ENCODE results near the gene WSCD1.

WSCD1 gene

DNA sequence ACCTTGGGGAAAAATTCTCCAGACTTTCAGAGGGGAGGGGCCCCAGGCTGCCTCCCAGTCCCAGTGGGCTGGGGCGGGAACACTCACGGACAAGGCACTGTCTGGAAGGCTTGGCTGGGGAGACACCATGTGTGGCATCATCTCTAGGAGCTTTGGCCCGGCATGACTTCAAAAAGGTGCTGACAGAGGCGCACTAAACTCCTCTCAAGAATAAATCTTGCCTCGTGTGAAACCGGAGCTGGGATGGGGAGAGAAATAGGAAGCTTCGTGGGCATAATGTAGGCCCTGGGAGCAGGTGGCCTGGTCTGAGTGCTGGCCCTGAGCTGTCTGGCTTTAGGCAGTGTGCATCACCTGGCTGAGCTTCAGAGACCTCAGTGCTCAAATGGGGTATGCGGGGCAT, 5.7 kb downstream of the WSCD1 start:
- Histone ChIP-seq H3K36me3 (ENCODE audit: insufficient read depth, low read length) (no peaks in the 10 kb centered on the region), H3K27me3 (ENCODE audit: control insufficient read depth in 1 of 2, insufficient read depth in 2 of 2, low read length in 2 of 2) (peaks cover 0 to 21% of the 10 kb centered on the region in 2 donors), H3K27ac (ENCODE audit: low read depth, low read length) (no peak overlapping the region), H3K4me3 (ENCODE audit: low read depth in 1 of 2, low read length in 2 of 2) (no peak overlapping the region), H3K9me3 (ENCODE audit: low read length) (no peaks in the 10 kb centered on the region), H3K4me1 (ENCODE audit: insufficient read depth, low read length) (no peaks in the 10 kb centered on the region), H3K9ac (ENCODE audit: low read length) (no peak overlapping the region)

DNA sequence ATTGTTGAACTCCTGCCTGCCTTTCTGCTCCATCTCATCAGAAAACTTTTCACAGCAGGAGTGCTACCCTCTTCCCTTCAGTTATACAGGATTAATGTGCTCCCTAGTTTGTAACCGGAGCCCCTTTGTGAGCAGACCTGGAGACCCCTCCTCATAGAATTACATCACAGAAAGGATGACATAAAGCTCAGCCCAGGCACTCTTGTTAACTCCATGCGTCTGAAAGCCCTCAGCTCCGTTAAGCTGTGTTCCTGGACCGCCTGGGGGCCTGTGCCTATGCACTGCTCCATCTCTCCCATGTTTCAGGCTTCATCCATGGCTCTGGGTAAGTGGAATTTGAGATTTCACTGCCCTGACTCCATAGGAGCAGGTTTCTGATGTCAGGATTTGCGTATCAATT, 7.6 kb downstream of the WSCD1 start:
- Histone ChIP-seq H3K4me3 (ENCODE audit: low read depth in 1 of 2, low read length in 2 of 2) (no peak overlapping the region), H3K9me3 (ENCODE audit: low read length) (no peaks in the 10 kb centered on the region), H3K27me3 (ENCODE audit: control insufficient read depth in 1 of 2, insufficient read depth in 2 of 2, low read length in 2 of 2) (peaks cover 0 to 8% of the 10 kb centered on the region in 2 donors), H3K36me3 (ENCODE audit: insufficient read depth, low read length) (no peaks in the 10 kb centered on the region), H3K27ac (ENCODE audit: low read depth, low read length) (no peak overlapping the region), H3K4me1 (ENCODE audit: insufficient read depth, low read length) (no peaks in the 10 kb centered on the region), H3K9ac (ENCODE audit: low read length) (no peak overlapping the region)

DNA sequence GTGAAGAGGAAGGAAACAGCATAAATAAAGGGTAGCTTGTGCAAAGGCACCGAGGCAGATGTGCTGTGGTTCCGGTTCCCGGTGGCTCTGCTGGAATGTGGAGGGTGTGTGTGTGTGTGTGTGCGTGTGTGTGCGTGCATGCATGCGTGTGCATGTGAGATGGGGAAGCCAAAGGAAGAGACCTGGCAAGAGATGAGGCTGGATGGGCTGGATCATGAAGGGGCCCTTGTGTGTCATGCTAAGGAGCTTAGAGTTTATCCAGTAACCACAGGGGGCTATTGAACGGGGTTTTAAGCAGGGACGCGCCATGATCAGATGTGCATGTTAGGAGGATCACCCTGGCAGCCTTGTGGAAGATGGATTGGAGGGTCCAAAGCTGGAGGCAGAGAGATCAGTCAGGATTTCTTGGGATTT, 8.3 kb downstream of the WSCD1 start:
- H3K9me3 ChIP-seq (ENCODE audit: low read length) = no peaks in the 10 kb centered on the region
- no peak overlapping the region for H3K9ac ChIP-seq (ENCODE audit: low read length)
- H3K27ac ChIP-seq (ENCODE audit: low read depth, low read length) = no peak overlapping the region
- no peak overlapping the region for H3K4me3 ChIP-seq (ENCODE audit: low read depth in 1 of 2, low read length in 2 of 2)
- H3K36me3 ChIP-seq (ENCODE audit: insufficient read depth, low read length) = no peaks in the 10 kb centered on the region
- no peaks in the 10 kb centered on the region for H3K4me1 ChIP-seq (ENCODE audit: insufficient read depth, low read length)
- H3K27me3 ChIP-seq (ENCODE audit: control insufficient read depth in 1 of 2, insufficient read depth in 2 of 2, low read length in 2 of 2) = peaks cover 0 to 7% of the 10 kb centered on the region in 2 donors

DNA sequence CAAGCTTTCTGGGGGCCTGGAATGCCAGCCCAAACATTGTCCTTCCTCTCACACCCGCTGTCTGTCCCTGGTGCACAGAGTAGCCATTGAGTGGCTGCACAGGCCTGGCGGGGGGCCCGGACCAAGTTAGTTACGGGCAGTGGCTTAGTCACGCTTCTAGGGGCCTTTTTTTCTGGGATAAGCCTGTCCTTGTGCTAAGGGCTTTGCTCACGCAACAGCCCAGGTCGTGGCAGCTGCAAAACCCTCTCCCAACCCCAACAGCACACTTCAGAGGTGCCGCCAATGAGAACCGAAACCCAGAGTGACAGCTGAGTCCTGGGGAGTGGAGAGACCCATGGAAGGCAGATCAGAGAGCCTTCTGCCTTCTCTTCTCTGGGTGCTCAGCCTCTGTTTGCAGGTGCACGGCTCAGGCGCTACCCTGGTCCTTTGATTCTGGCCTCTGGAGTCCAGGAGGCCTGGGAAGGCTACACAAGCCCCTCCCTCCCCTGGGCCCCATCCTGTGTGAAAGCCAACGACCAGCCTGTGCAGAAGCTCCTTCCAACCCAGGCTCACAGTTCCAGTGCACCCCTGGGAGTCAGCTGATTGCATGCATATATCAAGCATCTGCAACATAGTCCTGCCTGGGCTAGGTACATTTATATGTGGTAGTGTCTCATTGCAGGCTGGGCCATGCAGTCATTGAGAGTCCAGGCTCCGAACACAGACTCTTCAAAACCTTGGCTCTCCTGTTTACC, 9.1 kb downstream of the WSCD1 start:
- Histone ChIP-seq H3K27ac (ENCODE audit: low read depth, low read length) (no peak overlapping the region), H3K9ac (ENCODE audit: low read length) (no peak overlapping the region), H3K9me3 (ENCODE audit: low read length) (no peaks in the 10 kb centered on the region), H3K4me3 (ENCODE audit: low read depth in 1 of 2, low read length in 2 of 2) (no peak overlapping the region), H3K36me3 (ENCODE audit: insufficient read depth, low read length) (no peaks in the 10 kb centered on the region), H3K4me1 (ENCODE audit: insufficient read depth, low read length) (no peaks in the 10 kb centered on the region), H3K27me3 (ENCODE audit: control insufficient read depth in 1 of 2, insufficient read depth in 2 of 2, low read length in 2 of 2) (peaks cover 0 to 7% of the 10 kb centered on the region in 2 donors)

DNA sequence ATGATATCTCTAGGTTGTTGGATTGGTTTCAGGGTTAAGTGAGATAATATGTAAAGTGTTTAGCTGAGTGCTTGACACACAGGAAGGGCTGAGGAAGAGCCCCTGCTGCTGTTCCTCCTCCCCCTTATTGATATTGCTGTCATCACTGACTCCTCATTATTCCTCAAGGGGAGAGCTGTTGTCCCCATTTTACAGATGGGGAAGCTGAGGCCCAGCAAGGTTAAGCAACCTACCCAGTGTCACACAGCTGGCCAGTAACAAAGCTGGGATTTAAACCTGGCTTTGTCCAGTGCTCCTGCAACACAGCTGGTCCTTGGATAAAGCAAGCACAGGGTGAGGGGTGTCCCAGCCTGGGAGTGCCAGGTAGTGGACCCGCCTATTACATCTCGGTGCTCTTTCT, 9.8 kb downstream of the WSCD1 start:
- Histone ChIP-seq H3K4me3 (ENCODE audit: low read depth in 1 of 2, low read length in 2 of 2) (no peak overlapping the region), H3K27me3 (ENCODE audit: control insufficient read depth in 1 of 2, insufficient read depth in 2 of 2, low read length in 2 of 2) (peaks cover 0 to 7% of the 10 kb centered on the region in 2 donors), H3K36me3 (ENCODE audit: insufficient read depth, low read length) (no peaks in the 10 kb centered on the region), H3K9ac (ENCODE audit: low read length) (no peak overlapping the region), H3K4me1 (ENCODE audit: insufficient read depth, low read length) (no peaks in the 10 kb centered on the region), H3K27ac (ENCODE audit: low read depth, low read length) (no peak overlapping the region), H3K9me3 (ENCODE audit: low read length) (no peaks in the 10 kb centered on the region)

DNA sequence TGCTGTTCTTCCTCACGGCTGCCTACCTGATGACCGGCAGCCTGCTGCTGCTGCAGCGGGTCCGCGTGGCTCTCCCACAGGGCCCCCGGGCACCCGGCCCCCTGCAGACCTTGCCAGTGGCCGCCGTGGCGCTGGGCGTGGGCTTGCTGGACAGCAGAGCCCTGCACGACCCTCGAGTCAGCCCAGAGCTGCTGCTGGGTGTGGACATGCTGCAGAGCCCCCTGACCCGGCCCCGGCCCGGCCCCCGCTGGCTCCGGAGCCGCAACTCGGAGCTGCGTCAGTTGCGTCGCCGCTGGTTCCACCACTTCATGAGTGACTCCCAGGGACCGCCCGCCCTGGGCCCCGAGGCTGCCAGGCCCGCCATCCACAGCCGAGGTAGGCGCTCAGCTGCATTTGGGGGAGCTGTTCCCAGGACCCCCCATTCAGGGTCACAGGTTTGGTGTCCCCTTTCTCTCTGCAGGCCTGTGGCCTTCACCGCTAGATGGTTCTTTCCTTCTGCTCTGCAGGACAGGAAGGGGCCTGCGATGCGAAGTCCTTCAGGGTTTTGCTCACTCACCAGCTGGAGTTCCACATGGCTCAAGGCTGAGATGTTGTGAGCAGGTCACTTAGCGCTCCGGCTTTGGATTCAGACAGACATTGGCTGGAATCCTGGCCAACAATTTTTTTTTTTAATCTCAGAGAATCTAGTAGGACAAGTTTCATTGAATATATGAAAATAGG, 10.7 kb downstream of the WSCD1 start:
- H3K4me1 ChIP-seq (ENCODE audit: insufficient read depth, low read length) = no peaks in the 10 kb centered on the region
- H3K36me3 ChIP-seq (ENCODE audit: insufficient read depth, low read length) = no peaks in the 10 kb centered on the region
- H3K9me3 ChIP-seq (ENCODE audit: low read length) = no peaks in the 10 kb centered on the region
- H3K27me3 ChIP-seq (ENCODE audit: control insufficient read depth in 1 of 2, insufficient read depth in 2 of 2, low read length in 2 of 2) = peaks cover 0 to under 1% of the 10 kb centered on the region in 2 donors
- H3K9ac ChIP-seq (ENCODE audit: low read length) = no peak overlapping the region
- H3K4me3 ChIP-seq (ENCODE audit: low read depth in 1 of 2, low read length in 2 of 2) = no peak overlapping the region
- no peak overlapping the region for H3K27ac ChIP-seq (ENCODE audit: low read depth, low read length)

DNA sequence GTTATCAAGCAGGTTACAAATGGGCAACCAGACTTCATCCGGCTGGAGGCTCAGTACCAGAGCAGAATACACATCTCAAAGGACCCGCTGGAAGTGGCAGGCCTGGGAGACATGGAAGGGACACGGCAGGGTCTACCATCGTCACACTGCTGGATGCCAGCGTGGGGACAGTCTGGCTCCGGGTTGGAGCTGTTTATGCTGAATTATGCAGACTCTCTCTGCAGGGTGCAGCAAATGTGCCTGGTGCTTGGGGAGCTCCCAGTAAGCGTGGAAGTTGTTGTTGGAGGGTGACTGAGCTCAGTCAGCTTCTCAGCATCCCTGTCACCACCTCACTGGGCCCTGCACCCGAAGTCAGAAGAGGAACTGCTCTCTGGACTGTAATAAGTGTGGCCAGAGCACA, 12.2 kb downstream of the WSCD1 start:
- H3K9me3 ChIP-seq (ENCODE audit: low read length) = no peaks in the 10 kb centered on the region
- H3K36me3 ChIP-seq (ENCODE audit: insufficient read depth, low read length) = no peaks in the 10 kb centered on the region
- no peaks in the 10 kb centered on the region for H3K27me3 ChIP-seq (ENCODE audit: control insufficient read depth in 1 of 2, insufficient read depth in 2 of 2, low read length in 2 of 2)
- no peak overlapping the region for H3K9ac ChIP-seq (ENCODE audit: low read length)
- no peak overlapping the region for H3K4me3 ChIP-seq (ENCODE audit: low read depth in 1 of 2, low read length in 2 of 2)
- H3K27ac ChIP-seq (ENCODE audit: low read depth, low read length) = no peak overlapping the region
- H3K4me1 ChIP-seq (ENCODE audit: insufficient read depth, low read length) = no peaks in the 10 kb centered on the region

DNA sequence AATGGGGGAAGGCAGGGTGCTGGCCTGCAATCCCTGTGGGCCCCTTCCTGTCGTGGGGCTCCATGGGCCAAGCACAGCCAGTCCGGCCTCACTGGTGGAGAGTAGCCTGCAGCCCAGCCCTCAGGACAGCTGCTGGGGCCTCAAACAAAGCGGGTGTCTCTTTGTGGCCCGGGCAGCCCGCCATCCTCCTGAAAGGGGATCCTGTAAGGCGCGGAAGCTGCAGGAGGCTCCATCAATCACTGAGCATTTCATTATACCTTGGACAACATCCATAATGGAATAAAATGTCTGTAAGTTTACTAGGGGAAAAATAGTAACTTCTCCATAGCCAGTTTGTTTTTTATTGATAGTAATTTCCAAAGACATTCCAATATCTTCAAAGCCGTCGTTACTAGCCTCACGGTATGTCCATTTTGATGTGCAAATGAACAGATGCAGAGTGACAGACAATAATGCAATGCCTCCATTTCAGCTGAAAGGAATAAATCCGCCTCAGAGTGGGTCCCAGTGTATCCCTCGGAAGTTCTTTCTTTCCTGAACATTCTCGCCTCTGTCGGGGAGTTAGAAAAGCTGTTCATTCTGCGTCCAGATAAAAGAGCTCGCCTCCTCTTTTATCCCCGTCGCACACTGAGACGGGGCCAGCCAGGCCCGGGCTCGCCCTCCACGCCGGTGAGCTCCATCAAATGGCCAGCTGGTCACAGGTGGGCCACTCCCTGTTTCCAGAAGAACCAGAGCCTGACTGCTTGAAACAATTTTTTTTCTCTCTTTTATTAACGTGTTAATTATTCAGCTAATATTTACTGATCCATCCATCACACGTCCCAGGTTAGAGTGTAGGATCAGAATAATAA, 14.4 kb downstream of the WSCD1 start:
- Histone ChIP-seq H3K9me3 (ENCODE audit: low read length) (no peaks in the 10 kb centered on the region), H3K4me1 (ENCODE audit: insufficient read depth, low read length) (no peaks in the 10 kb centered on the region), H3K36me3 (ENCODE audit: insufficient read depth, low read length) (no peaks in the 10 kb centered on the region), H3K27me3 (ENCODE audit: control insufficient read depth in 1 of 2, insufficient read depth in 2 of 2, low read length in 2 of 2) (no peaks in the 10 kb centered on the region), H3K9ac (ENCODE audit: low read length) (no peak overlapping the region), H3K27ac (ENCODE audit: low read depth, low read length) (no peak overlapping the region), H3K4me3 (ENCODE audit: low read depth in 1 of 2, low read length in 2 of 2) (no peak overlapping the region)

DNA sequence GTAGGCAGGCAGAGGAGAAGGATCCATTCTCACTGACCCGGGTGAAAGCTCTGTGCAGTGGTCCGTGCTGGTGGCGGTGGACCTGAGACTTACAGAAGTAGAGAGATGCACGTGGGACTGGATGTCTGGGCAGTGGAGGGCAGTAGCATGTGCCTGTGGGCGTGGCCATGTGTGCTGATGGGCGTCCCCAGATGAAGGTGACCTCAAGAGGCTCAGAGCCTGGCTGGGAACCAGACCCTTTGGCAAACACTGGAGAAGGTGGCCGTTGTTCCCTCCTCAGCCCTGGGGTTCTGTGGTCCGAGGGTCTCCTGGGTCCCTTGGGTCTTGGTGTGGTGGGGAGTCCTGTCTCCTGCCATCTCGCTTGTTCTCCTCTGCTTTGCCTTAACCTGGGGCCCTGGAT, 15.6 kb downstream of the WSCD1 start:
- no peak overlapping the region for H3K9ac ChIP-seq (ENCODE audit: low read length)
- H3K4me1 ChIP-seq (ENCODE audit: insufficient read depth, low read length) = no peaks in the 10 kb centered on the region
- H3K36me3 ChIP-seq (ENCODE audit: insufficient read depth, low read length) = no peaks in the 10 kb centered on the region
- no peaks in the 10 kb centered on the region for H3K27me3 ChIP-seq (ENCODE audit: control insufficient read depth in 1 of 2, insufficient read depth in 2 of 2, low read length in 2 of 2)
- no peak overlapping the region for H3K27ac ChIP-seq (ENCODE audit: low read depth, low read length)
- H3K9me3 ChIP-seq (ENCODE audit: low read length) = no peaks in the 10 kb centered on the region
- H3K4me3 ChIP-seq (ENCODE audit: low read depth in 1 of 2, low read length in 2 of 2) = no peak overlapping the region

DNA sequence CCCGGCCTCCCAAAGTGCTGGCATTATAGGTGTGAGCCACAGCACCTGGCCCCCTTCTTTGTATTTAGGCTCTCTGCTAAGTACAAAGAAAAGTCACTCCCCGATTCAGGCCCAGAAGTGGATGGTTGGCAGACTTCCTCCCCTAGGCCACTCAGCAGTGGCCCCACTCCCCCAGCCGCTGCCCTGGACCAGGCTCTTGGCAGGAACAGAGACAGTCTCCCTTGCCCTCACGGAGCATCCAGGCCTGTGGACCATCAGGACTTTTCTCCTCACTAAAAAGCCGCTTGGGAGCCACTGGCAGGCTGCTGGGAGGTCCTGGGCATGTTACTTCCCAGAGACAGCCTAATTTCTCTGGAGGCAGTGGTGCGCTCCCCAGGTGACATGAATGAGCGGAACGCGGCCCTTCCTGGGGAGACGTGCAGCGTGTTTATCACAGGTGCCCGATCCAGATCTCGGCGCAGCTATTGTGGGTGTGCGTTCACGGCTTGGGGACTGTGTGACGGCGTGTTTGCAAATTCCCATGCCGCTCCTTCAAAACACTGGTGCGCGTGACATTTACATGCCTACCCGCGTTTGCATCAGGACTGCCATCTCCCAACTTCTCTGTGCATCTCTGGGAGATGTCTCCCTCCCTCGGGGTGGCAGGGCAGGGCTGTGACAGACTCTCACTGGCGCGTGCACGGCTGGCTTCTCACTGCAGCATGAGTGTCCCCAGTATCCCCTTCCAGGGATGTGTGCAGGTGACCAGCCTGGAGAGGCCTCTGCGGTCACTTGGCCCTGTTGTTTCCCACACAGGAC, 16.6 kb downstream of the WSCD1 start:
- H3K27ac ChIP-seq (ENCODE audit: low read depth, low read length) = no peak overlapping the region
- H3K9ac ChIP-seq (ENCODE audit: low read length) = no peak overlapping the region
- no peaks in the 10 kb centered on the region for H3K9me3 ChIP-seq (ENCODE audit: low read length)
- H3K27me3 ChIP-seq (ENCODE audit: control insufficient read depth in 1 of 2, insufficient read depth in 2 of 2, low read length in 2 of 2) = no peaks in the 10 kb centered on the region
- no peaks in the 10 kb centered on the region for H3K4me1 ChIP-seq (ENCODE audit: insufficient read depth, low read length)
- H3K4me3 ChIP-seq (ENCODE audit: low read depth in 1 of 2, low read length in 2 of 2) = no peak overlapping the region
- no peaks in the 10 kb centered on the region for H3K36me3 ChIP-seq (ENCODE audit: insufficient read depth, low read length)

DNA sequence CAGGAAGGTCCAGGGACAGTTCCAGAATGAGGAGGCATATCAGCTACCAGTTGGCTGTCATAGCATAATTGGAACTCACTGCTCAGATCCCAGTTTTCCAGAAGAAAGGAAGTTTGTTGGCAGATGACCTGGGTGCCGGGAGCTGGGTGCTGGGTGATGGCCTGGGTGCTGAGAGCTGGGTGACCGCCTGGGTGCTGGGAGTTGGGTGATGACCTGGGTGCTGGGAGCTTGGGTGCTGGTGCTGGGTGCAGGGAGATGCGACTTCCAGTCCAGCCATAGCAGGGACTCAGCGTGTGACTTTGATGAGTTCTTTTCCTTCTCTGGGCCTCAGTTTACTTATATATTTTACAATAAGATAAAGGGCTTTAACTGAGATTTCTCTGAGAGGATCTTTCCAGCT, 18.0 kb downstream of the WSCD1 start:
- H3K27me3 ChIP-seq (ENCODE audit: control insufficient read depth in 1 of 2, insufficient read depth in 2 of 2, low read length in 2 of 2) = no peaks in the 10 kb centered on the region
- no peak overlapping the region for H3K9ac ChIP-seq (ENCODE audit: low read length)
- H3K36me3 ChIP-seq (ENCODE audit: insufficient read depth, low read length) = no peaks in the 10 kb centered on the region
- no peak overlapping the region for H3K4me3 ChIP-seq (ENCODE audit: low read depth in 1 of 2, low read length in 2 of 2)
- no peaks in the 10 kb centered on the region for H3K4me1 ChIP-seq (ENCODE audit: insufficient read depth, low read length)
- no peak overlapping the region for H3K27ac ChIP-seq (ENCODE audit: low read depth, low read length)
- H3K9me3 ChIP-seq (ENCODE audit: low read length) = no peaks in the 10 kb centered on the region

Data from muscle layer of colon (tissue), 2 donors.